ENCODE data around the gene BAZ2B.

BAZ2B gene

GRCh38 chr2:159557437-159558034, 58.8 kb downstream of the BAZ2B start:
- no peak overlapping the region for H3K9ac ChIP-seq
- peaks cover 0 to 8% (median 0%) of the 10 kb centered on the region in 11 experiments; a peak in 6 of 22 replicates for H3K9me3 ChIP-seq (replicated peaks in 1 of 11)
- no peak for TF ChIP-seq Cebpa-rat (IDR thresholded peaks at IDR 0.05)
- no peak overlapping the region for H3K4me3 ChIP-seq
- H4K20me1 ChIP-seq: peaks cover 0 to 44% (median 0%) of the 10 kb centered on the region in 11 experiments; a peak in 2 of 22 replicates
- H3K27ac ChIP-seq: no peak overlapping the region
- H3K4me1 ChIP-seq: no peaks in the 10 kb centered on the region; a peak in 1 of 20 replicates
- no peak overlapping the region for H3K4me2 ChIP-seq
- no peaks in the 10 kb centered on the region for H3K27me3 ChIP-seq
- H3K36me3 ChIP-seq: peaks cover 0 to 30% (median 3%) of the 10 kb centered on the region in 11 experiments; a peak in 5 of 22 replicates

DNA sequence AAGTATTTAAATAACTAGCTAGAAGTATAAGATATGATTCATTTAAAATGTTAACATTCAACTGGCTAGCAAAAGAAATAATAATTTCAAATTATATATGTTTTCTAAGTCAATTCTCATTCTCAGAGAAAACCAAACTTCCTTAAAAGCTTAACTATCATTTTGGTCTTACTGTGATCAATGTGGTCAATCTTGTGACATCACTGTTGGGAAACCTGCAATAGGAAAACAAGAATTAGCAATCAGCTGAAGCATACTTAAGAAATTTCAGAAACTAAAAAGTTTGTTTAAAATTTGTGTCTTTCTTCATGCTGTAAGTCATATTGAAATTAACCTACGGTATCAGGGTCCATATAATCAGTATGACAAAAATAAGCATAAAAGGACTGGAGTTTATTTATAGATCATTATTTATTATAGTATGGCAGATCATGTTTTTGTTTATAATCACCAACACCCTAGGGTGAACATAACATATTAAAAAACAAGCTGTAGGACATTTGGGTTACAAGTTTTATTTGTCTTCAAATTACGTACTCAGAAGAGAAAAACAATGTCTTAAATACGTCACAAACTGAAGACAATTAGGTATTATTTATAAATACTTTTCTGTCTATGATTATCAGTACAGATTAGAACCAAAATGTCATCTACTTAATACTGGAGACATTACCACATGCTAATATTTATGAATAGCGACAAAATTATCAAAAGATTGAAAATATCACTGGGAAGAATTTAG, 60.5 kb downstream of the BAZ2B start:
- H3K9me3 ChIP-seq (replicated peaks in 1 of 11): peaks cover 0 to under 1% (median 0%) of the 10 kb centered on the region in 11 experiments; a peak in 1 of 22 replicates
- no peaks in the 10 kb centered on the region for H3K27me3 ChIP-seq
- peaks cover 0 to 3% (median 0%) of the 10 kb centered on the region in 10 experiments; a peak in 3 of 20 replicates for H3K4me1 ChIP-seq
- H3K36me3 ChIP-seq: peaks cover 0 to 29% (median 0%) of the 10 kb centered on the region in 11 experiments; a peak in 5 of 22 replicates
- no peak for TF ChIP-seq Cebpa-rat (IDR thresholded peaks at IDR 0.05)
- 0 out of 22 replicates have a peak overlapping the region, but pooled peaks of 1 of the 11 experiments have one; percentile 2 for H3K27ac ChIP-seq
- no peak overlapping the region for H3K4me2 ChIP-seq
- H3K4me3 ChIP-seq: no peak overlapping the region
- peaks cover 0 to 39% (median 0%) of the 10 kb centered on the region in 11 experiments; a peak in 2 of 22 replicates for H4K20me1 ChIP-seq
- no peak overlapping the region for H3K9ac ChIP-seq

DNA sequence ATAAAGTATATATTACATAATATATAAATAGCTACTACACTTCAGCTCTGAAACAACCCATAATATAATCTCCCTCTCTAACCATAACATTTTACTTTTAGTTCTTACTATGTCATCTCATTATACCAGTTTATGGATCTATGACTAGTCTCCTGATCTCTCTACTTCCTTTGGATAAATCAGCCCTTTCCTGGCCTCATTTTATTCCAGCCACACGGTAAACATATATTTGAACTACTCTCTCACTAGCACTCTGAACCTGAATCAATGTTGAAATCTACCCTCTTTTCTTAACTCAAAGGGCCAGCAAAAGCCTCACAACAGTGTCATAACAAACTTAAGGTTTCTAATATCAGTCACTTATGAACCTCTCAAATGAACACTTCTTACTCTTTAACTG, 62.6 kb downstream of the BAZ2B start:
- Histone ChIP-seq H4K20me1 (peaks cover 0 to 39% (median 0%) of the 10 kb centered on the region in 11 experiments; a peak in 4 of 22 replicates), H3K4me3 (no peak overlapping the region), H3K4me1 (peaks cover 0 to 24% (median 7%) of the 10 kb centered on the region in 10 experiments; a peak in 12 of 20 replicates), H3K27me3 (no peaks in the 10 kb centered on the region), H3K27ac (no peak overlapping the region), H3K4me2 (no peak overlapping the region), H3K9ac (no peak overlapping the region), H3K9me3 (replicated peaks in 1 of 11) (no peaks in the 10 kb centered on the region), H3K36me3 (peaks cover 0 to 24% (median 3%) of the 10 kb centered on the region in 11 experiments; a peak in 6 of 22 replicates)
- TF ChIP-seq Cebpa-rat (IDR thresholded peaks at IDR 0.05): no peak

DNA sequence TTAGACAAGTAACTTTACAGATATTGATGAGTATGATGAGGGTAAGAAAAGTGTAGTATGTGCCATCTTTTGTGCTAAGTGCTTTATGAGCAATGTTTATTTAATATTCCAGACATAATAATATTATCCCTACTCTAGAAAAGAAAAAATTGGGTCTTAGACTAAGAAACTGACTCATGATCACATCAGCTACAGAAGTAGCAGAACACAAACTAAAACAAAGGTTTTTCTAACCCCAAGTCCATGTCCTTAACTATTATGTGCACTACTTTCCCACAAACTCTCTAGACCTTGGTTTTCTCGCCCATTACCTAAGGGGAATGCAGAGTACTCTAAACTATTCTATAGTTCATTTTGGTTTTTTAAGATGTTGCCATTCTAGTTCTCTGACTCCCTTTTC, 64.5 kb downstream of the BAZ2B start:
- TF ChIP-seq Cebpa-rat (IDR thresholded peaks at IDR 0.05): no peak
- Histone ChIP-seq H3K27ac (no peak overlapping the region), H3K9ac (no peak overlapping the region), H3K9me3 (replicated peaks in 1 of 11) (no peaks in the 10 kb centered on the region), H3K4me2 (no peak overlapping the region), H3K4me3 (no peak overlapping the region), H3K27me3 (no peaks in the 10 kb centered on the region), H4K20me1 (peaks cover 0 to 25% (median 0%) of the 10 kb centered on the region in 11 experiments; a peak in 4 of 22 replicates), H3K36me3 (peaks cover 0 to 27% (median 3%) of the 10 kb centered on the region in 11 experiments; a peak in 6 of 22 replicates), H3K4me1 (peaks cover 0 to 29% (median 7%) of the 10 kb centered on the region in 10 experiments; a peak in 12 of 20 replicates)

DNA sequence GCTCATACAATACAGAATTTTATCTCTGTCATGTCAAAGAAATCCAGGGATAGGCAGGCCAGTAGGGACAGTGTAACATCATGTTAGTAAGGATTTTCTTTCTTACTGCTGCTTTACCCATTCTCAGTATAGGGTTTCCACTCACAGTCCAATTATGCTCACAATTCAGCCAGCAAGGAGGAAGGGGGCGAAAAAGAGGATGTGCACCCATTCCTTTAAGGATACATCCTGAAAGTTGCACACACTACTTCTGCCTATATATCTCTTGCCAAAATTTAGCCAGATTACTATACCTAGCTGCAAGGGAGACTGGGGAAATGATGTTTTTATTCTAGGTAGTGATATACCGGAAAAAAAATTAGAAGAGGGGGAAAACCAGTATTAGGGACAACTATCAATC, 66.1 kb downstream of the BAZ2B start:
- no peak for TF ChIP-seq Cebpa-rat (IDR thresholded peaks at IDR 0.05)
- Histone ChIP-seq H3K27ac (no peak overlapping the region), H3K4me3 (no peak overlapping the region), H3K4me2 (peak overlapping the region in 3 of 11 experiments; percentile 35 to 61 (median 36); a peak in 3 of 22 replicates), H3K9ac (no peak overlapping the region), H3K27me3 (no peaks in the 10 kb centered on the region), H3K36me3 (peaks cover 0 to 37% (median 3%) of the 10 kb centered on the region in 11 experiments; a peak in 6 of 22 replicates), H3K9me3 (replicated peaks in 1 of 11) (no peaks in the 10 kb centered on the region), H4K20me1 (peaks cover 0 to 28% (median 0%) of the 10 kb centered on the region in 11 experiments; a peak in 4 of 22 replicates), H3K4me1 (peaks cover 0 to 29% (median 7%) of the 10 kb centered on the region in 10 experiments; a peak in 12 of 20 replicates)

GRCh38 chr2:159549234-159549633, 67.1 kb downstream of the BAZ2B start:
- peaks cover 0 to 28% (median 0%) of the 10 kb centered on the region in 11 experiments; a peak in 4 of 22 replicates for H4K20me1 ChIP-seq
- H3K4me3 ChIP-seq: no peak overlapping the region
- H3K9ac ChIP-seq: no peak overlapping the region
- no peak for TF ChIP-seq Cebpa-rat (IDR thresholded peaks at IDR 0.05)
- H3K27ac ChIP-seq: peak overlapping the region in 4 of 11 experiments; percentile 36 to 58 (median 41); a peak in 6 of 22 replicates
- no peaks in the 10 kb centered on the region for H3K27me3 ChIP-seq
- peaks cover 0 to 29% (median 7%) of the 10 kb centered on the region in 10 experiments; a peak in 12 of 20 replicates for H3K4me1 ChIP-seq
- H3K9me3 ChIP-seq (replicated peaks in 1 of 11): no peaks in the 10 kb centered on the region
- H3K36me3 ChIP-seq: peaks cover 0 to 43% (median 3%) of the 10 kb centered on the region in 11 experiments; a peak in 6 of 22 replicates
- peak overlapping the region in 5 of 11 experiments; percentile 32 to 61 (median 35); a peak in 6 of 22 replicates for H3K4me2 ChIP-seq

DNA sequence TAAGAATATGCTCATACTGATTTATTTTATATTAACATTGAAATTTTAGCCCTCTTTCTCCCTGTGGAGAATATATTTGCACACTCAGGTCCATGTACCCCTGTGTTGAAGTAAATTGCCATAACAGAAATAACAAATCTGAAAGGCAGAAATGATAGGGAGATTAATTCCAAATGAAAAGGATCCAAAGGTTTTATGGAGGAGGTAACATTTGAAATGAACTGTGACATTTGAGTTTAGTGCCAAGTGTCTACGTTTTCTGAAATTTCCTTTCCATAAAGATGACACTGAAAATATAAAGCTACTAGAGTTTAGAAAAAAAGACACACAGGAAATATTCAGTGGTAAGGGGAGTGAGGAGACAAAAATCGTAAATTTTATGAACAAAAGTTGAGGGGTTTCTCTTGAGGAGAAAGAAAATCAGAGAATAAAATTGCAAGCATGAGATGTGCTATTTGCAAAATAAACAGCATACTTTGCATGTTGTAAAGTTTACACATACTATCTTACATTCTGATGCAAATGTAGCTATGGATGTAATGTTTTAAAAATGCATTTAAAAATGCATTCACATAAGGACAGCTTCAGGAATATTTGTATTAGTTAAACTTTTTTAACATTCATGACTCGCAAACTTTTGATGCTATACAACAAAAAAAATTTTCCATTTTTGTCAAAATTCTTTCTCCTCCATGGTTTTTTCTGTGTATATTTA, 69.5 kb downstream of the BAZ2B start:
- Histone ChIP-seq H3K4me2 (no peak overlapping the region), H3K27ac (no peak overlapping the region), H4K20me1 (peaks cover 0 to 28% (median 0%) of the 10 kb centered on the region in 11 experiments; a peak in 4 of 22 replicates), H3K9me3 (replicated peaks in 1 of 11) (peaks cover 7 to 18% (median 11%) of the 10 kb centered on the region in 11 experiments; a peak in 21 of 22 replicates), H3K36me3 (peaks cover 7 to 52% (median 13%) of the 10 kb centered on the region in 11 experiments; a peak in 20 of 22 replicates), H3K9ac (no peak overlapping the region), H3K4me1 (peaks cover 0 to 29% (median 7%) of the 10 kb centered on the region in 10 experiments; a peak in 12 of 20 replicates), H3K4me3 (no peak overlapping the region), H3K27me3 (no peaks in the 10 kb centered on the region)
- TF ChIP-seq Cebpa-rat (IDR thresholded peaks at IDR 0.05): no peak

DNA sequence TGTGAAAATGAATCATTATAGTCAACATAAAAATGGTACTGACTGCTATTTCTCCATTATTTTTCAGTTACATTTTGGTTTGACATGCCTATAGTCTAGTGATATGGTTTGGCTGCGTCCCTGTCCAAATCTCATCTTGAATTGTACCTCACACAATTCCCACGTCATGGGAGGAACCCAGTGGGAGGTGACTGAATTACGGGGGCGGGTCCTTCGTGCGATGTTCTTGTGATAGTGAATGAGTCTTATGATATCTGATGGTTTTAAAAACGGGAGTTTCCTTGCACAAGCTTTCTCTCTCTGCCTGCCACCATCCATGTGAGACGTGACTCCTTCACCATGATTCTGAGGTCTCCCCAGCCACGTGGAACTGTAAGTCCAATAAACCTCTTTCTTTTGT, 70.3 kb downstream of the BAZ2B start:
- peaks cover 0 to 28% (median 7%) of the 10 kb centered on the region in 10 experiments; a peak in 12 of 20 replicates for H3K4me1 ChIP-seq

More for the DNA sequence above, 70.3 kb downstream of the BAZ2B start:
- H3K9ac ChIP-seq: no peak overlapping the region
- no peak overlapping the region for H3K4me2 ChIP-seq
- H3K4me3 ChIP-seq: no peak overlapping the region
- peaks cover 7 to 21% (median 14%) of the 10 kb centered on the region in 11 experiments; a peak in 21 of 22 replicates for H3K9me3 ChIP-seq (replicated peaks in 1 of 11)
- no peaks in the 10 kb centered on the region for H3K27me3 ChIP-seq
- peaks cover 0 to 28% (median 0%) of the 10 kb centered on the region in 11 experiments; a peak in 4 of 22 replicates for H4K20me1 ChIP-seq
- peaks cover 13 to 59% (median 21%) of the 10 kb centered on the region in 11 experiments; a peak in 21 of 22 replicates for H3K36me3 ChIP-seq
- no peak for TF ChIP-seq Cebpa-rat (IDR thresholded peaks at IDR 0.05)
- no peak overlapping the region for H3K27ac ChIP-seq
